ENCODE results near the gene PRELP.

GRCh38 chr1:203519896-203520295 lies 44.3 kb downstream of the PRELP start:
- TF ChIP-seq, protein P1, sequence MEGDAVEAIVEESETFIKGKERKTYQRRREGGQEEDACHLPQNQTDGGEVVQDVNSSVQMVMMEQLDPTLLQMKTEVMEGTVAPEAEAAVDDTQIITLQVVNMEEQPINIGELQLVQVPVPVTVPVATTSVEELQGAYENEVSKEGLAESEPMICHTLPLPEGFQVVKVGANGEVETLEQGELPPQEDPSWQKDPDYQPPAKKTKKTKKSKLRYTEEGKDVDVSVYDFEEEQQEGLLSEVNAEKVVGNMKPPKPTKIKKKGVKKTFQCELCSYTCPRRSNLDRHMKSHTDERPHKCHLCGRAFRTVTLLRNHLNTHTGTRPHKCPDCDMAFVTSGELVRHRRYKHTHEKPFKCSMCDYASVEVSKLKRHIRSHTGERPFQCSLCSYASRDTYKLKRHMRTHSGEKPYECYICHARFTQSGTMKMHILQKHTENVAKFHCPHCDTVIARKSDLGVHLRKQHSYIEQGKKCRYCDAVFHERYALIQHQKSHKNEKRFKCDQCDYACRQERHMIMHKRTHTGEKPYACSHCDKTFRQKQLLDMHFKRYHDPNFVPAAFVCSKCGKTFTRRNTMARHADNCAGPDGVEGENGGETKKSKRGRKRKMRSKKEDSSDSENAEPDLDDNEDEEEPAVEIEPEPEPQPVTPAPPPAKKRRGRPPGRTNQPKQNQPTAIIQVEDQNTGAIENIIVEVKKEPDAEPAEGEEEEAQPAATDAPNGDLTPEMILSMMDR (IDR thresholded peaks at IDR 0.05): no peak
- no peak for TF ChIP-seq EZH2 (IDR thresholded peaks at IDR 0.05; ENCODE audit: borderline replicate concordance, insufficient read depth, low read depth, low read length, poor library complexity, severe bottlenecking)

Data from B cell (primary cell).